ENCODE measurements around the gene SPEF2. TPM values are rescaled to one million over a fixed set of nuclear protein-coding genes. Genes with fewer than 3 reads are reported as not detected.
A peak's percentile ranks its signal among the peaks of the same experiment; 100 is the strongest.
"Not testable (repeated sequence)": the region's sequence is repeated elsewhere in the genome, so short reads cannot be mapped to it uniquely, and the experiment has no call there.

The SPEF2 gene
- total RNA-seq, 2 experiments from 2014 or later, result 0.03 TPM; not detected in 1

- no TSS peak for BruUV-seq (replicated peaks)
- peak; percentile 36 for DNase-seq (ENCODE audit: low spot score)
- CTCF ChIA-PET (ENCODE audit: unreplicated experiment), result no interaction called here
- Histone ChIP-seq H2AFZ (ENCODE audit: low read length) (no peak overlapping the region), H3K36me3 (ENCODE audit: insufficient read depth, low read length) (no peaks in the 10 kb centered on the region; the same call in 1 of the 2 replicates), H3K9me3 (ENCODE audit: low read length) (peaks cover 59% of the 10 kb centered on the region), H3K4me3 (ENCODE audit: low read depth, low read length, poor library complexity, severe bottlenecking) (no peak overlapping the region), H3K27ac (ENCODE audit: low read depth, low read length, poor library complexity, severe bottlenecking) (no peak overlapping the region), H3K9me2 (ENCODE audit: insufficient read depth, low read length) (no peaks in the 10 kb centered on the region), H3K4me1 (ENCODE audit: insufficient read depth, low read length, poor library complexity, severe bottlenecking) (no peaks in the 10 kb centered on the region), H4K20me1 (ENCODE audit: insufficient read depth, low read length) (no peaks in the 10 kb centered on the region), H3K4me2 (ENCODE audit: low read length) (no peak overlapping the region), H3K79me2 (ENCODE audit: insufficient read depth, low read depth, low read length) (no peaks in the 10 kb centered on the region)
- intact Hi-C loops (cut with micrococcal nuclease; ENCODE audit: unreplicated experiment), result no loop called here
- TF ChIP-seq CTCF (conservative IDR thresholded peaks at IDR 0.05; ENCODE audit: low read length) (no peak), EZH2phosphoT487 (IDR thresholded peaks at IDR 0.05; ENCODE audit: borderline replicate concordance, low read depth, low read length) (no peak)
- POLR2A ChIA-PET, result no interaction called here
Observed at GRCh38 chr5:35842856-35843255, 225.2 kb downstream of the SPEF2 start.

- H3K4me1 ChIP-seq (ENCODE audit: insufficient read depth, low read length, poor library complexity, severe bottlenecking); H3K36me3 ChIP-seq (ENCODE audit: insufficient read depth, low read length); H2AFZ ChIP-seq (ENCODE audit: low read length); intact Hi-C loops (cut with micrococcal nuclease; ENCODE audit: unreplicated experiment); H3K4me2 ChIP-seq (ENCODE audit: low read length); H3K27ac ChIP-seq (ENCODE audit: low read depth, low read length, poor library complexity, severe bottlenecking); H3K9me2 ChIP-seq (ENCODE audit: insufficient read depth, low read length); H4K20me1 ChIP-seq (ENCODE audit: insufficient read depth, low read length); H3K79me2 ChIP-seq (ENCODE audit: insufficient read depth, low read depth, low read length); H3K4me3 ChIP-seq (ENCODE audit: low read depth, low read length, poor library complexity, severe bottlenecking); CTCF ChIA-PET (ENCODE audit: unreplicated experiment); POLR2A ChIA-PET; BruUV-seq (replicated peaks): not testable (repeated sequence)
- H3K9me3 ChIP-seq (ENCODE audit: low read length), result peaks cover 71% of the 10 kb centered on the region
- DNase-seq (ENCODE audit: low spot score), result peak; percentile 58
Observed at GRCh38 chr5:35845508-35845907, 227.8 kb downstream of the SPEF2 start.

- POLR2A ChIA-PET, result no interaction called here
Observed at GRCh38 chr5:35847491-35847890, 229.8 kb downstream of the SPEF2 start.

More at GRCh38 chr5:35847491-35847890, 229.8 kb downstream of the SPEF2 start:
- no TSS peak for BruUV-seq (replicated peaks)
- Histone ChIP-seq H3K4me3 (ENCODE audit: low read depth, low read length, poor library complexity, severe bottlenecking) (no peak overlapping the region), H3K4me1 (ENCODE audit: insufficient read depth, low read length, poor library complexity, severe bottlenecking) (peaks cover 14% of the 10 kb centered on the region), H3K79me2 (ENCODE audit: insufficient read depth, low read depth, low read length) (no peaks in the 10 kb centered on the region), H4K20me1 (ENCODE audit: insufficient read depth, low read length) (no peaks in the 10 kb centered on the region), H3K4me2 (ENCODE audit: low read length) (no peak overlapping the region), H3K9me2 (ENCODE audit: insufficient read depth, low read length) (no peaks in the 10 kb centered on the region), H3K9me3 (ENCODE audit: low read length) (peaks cover 63% of the 10 kb centered on the region), H3K27ac (ENCODE audit: low read depth, low read length, poor library complexity, severe bottlenecking) (no peak overlapping the region), H3K36me3 (ENCODE audit: insufficient read depth, low read length) (no peaks in the 10 kb centered on the region; the same call in 1 of the 2 replicates), H2AFZ (ENCODE audit: low read length) (no peak overlapping the region)
- no peak for TF ChIP-seq EZH2phosphoT487 (IDR thresholded peaks at IDR 0.05; ENCODE audit: borderline replicate concordance, low read depth, low read length)
- no peak for TF ChIP-seq CTCF (conservative IDR thresholded peaks at IDR 0.05; ENCODE audit: low read length)
- intact Hi-C loops (cut with micrococcal nuclease; ENCODE audit: unreplicated experiment), result no loop called here
- DNase-seq (ENCODE audit: low spot score), result no peak
- CTCF ChIA-PET (ENCODE audit: unreplicated experiment), result no interaction called here
